ENCODE measurements around the gene CELF4.

Gene CELF4

DNA sequence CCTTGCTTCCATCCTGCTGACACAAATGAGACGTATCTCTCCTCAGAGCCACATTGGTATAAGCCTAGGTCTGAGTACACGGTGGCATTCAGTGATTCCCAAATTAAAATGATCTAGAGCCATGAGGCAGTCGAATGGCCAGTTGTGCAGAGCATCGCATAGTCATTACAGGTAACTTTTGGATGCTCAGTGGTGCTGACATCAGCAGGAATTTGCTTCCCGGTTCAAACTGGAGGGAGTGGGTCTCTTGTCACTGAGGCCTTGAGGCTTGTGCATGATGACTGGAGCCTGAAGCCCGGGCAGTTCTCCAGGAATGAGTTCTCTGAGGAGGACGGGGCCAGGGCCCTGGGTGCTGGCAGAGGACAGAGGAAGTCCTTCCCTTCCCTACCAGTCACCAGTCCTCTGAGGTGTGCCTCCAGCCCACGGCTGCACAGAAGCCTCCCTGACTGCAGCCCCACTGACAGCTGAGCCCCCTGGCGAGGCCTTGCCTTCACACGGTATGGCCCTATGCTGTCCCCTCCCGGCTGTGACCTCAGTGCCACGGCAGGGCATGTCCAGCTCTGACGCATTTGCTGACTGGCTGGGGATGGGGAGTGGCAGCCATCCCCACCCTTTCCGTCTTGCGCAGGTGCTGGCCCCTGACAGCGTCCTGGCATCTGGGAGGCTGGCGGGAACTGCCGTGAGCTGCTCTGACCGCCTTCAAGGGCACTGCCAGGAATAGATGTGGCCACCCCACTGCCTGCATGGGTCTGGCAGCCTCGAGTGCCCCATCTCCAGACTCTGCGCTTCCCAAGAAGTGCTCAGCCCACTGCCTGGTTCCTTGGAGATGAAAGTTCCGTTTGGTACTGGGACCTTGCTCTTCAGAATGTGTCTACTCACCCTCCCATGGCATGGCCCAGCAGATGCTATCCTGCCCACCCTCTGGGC, 117.4 kb downstream of the CELF4 start:
- no peak overlapping the region for H3K4ac ChIP-seq (ENCODE audit: low read depth, low read length)
- no CpG with 5 or more reads among the region's 22 CpGs for WGBS (ENCODE audit: extremely low coverage, insufficient coverage, low lambda C conversion rate)
- no peak overlapping the region for H4K8ac ChIP-seq (ENCODE audit: low read depth, low read length)
- no peak overlapping the region for H3K18ac ChIP-seq (ENCODE audit: low read length)
- no peak overlapping the region for H3K23ac ChIP-seq (ENCODE audit: low read length)
- no peaks in the 10 kb centered on the region for H3K36me3 ChIP-seq (ENCODE audit: control insufficient read depth, insufficient read depth, low read length)
- no peak for DNase-seq
- no peak overlapping the region for H2AK5ac ChIP-seq (ENCODE audit: low read length)
- H3K4me3 ChIP-seq (ENCODE audit: low read length) = no peak overlapping the region
- no peak overlapping the region for H3K9ac ChIP-seq (ENCODE audit: low read length)
- H4K5ac ChIP-seq (ENCODE audit: low read length) = no peak overlapping the region
- no peaks in the 10 kb centered on the region for H3K79me1 ChIP-seq (ENCODE audit: low read length)
- H3K4me1 ChIP-seq (ENCODE audit: control insufficient read depth, low read depth, low read length) = no peaks in the 10 kb centered on the region
- H3K27ac ChIP-seq (ENCODE audit: low read depth, low read length) = no peak overlapping the region
- no peak overlapping the region for H2BK5ac ChIP-seq (ENCODE audit: low read length)
- no peaks in the 10 kb centered on the region for H3K79me2 ChIP-seq (ENCODE audit: control insufficient read depth, insufficient read depth, low read length)
- no peak overlapping the region for H2BK15ac ChIP-seq (replicated peaks; ENCODE audit: low read depth)
- H3K27me3 ChIP-seq (ENCODE audit: insufficient read depth, low read length, poor library complexity) = no peaks in the 10 kb centered on the region
- no peak overlapping the region for H2BK120ac ChIP-seq (ENCODE audit: low read depth, low read length)
- H3K56ac ChIP-seq (ENCODE audit: low read length) = no peak overlapping the region
- H3K4me2 ChIP-seq (ENCODE audit: low read length) = no peak overlapping the region

DNA sequence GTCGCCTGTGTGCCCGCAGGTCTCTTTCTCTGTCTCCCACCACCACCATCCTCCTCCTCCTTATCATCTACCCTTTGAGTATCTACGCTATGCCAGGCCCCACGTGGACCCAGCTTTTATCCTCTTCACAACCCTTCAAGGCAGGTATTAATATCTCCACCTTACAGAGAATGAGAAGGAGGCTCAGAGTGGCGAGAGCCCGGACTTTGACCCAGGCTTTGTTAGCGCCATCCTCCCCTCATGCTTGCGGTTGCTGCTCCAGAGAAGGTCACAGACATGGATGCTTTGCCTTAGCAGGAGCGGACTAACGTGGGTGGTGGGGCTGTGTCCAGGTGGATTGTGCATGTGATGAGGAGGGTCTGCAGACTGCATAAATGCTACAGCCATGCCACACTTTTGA, 119.8 kb downstream of the CELF4 start:
- Histone ChIP-seq H3K79me2 (ENCODE audit: control insufficient read depth, insufficient read depth, low read length) (no peaks in the 10 kb centered on the region), H3K23ac (ENCODE audit: low read length) (no peak overlapping the region), H3K4me2 (ENCODE audit: low read length) (no peak overlapping the region), H3K18ac (ENCODE audit: low read length) (no peak overlapping the region), H3K79me1 (ENCODE audit: low read length) (no peaks in the 10 kb centered on the region), H2BK15ac (replicated peaks; ENCODE audit: low read depth) (no peak overlapping the region), H2AK5ac (ENCODE audit: low read length) (no peak overlapping the region), H3K4ac (ENCODE audit: low read depth, low read length) (no peak overlapping the region), H3K4me1 (ENCODE audit: control insufficient read depth, low read depth, low read length) (no peaks in the 10 kb centered on the region), H3K56ac (ENCODE audit: low read length) (peak overlapping the region; percentile 17), H3K9ac (ENCODE audit: low read length) (no peak overlapping the region), H3K36me3 (ENCODE audit: control insufficient read depth, insufficient read depth, low read length) (no peaks in the 10 kb centered on the region), H3K4me3 (ENCODE audit: low read length) (no peak overlapping the region), H3K27me3 (ENCODE audit: insufficient read depth, low read length, poor library complexity) (no peaks in the 10 kb centered on the region), H2BK5ac (ENCODE audit: low read length) (no peak overlapping the region), H4K8ac (ENCODE audit: low read depth, low read length) (no peak overlapping the region), H2BK120ac (ENCODE audit: low read depth, low read length) (no peak overlapping the region), H3K27ac (ENCODE audit: low read depth, low read length) (no peak overlapping the region), H4K5ac (ENCODE audit: low read length) (no peak overlapping the region)
- WGBS (ENCODE audit: extremely low coverage, insufficient coverage, low lambda C conversion rate) = no CpG with 5 or more reads among the region's 10 CpGs
- DNase-seq = no peak

- H3K4me1 ChIP-seq (ENCODE audit: control insufficient read depth, low read depth, low read length) = no peaks in the 10 kb centered on the region
These were observed 120.2 kb downstream of the CELF4 start for GRCh38 chr18:37445368-37445767.

DNA sequence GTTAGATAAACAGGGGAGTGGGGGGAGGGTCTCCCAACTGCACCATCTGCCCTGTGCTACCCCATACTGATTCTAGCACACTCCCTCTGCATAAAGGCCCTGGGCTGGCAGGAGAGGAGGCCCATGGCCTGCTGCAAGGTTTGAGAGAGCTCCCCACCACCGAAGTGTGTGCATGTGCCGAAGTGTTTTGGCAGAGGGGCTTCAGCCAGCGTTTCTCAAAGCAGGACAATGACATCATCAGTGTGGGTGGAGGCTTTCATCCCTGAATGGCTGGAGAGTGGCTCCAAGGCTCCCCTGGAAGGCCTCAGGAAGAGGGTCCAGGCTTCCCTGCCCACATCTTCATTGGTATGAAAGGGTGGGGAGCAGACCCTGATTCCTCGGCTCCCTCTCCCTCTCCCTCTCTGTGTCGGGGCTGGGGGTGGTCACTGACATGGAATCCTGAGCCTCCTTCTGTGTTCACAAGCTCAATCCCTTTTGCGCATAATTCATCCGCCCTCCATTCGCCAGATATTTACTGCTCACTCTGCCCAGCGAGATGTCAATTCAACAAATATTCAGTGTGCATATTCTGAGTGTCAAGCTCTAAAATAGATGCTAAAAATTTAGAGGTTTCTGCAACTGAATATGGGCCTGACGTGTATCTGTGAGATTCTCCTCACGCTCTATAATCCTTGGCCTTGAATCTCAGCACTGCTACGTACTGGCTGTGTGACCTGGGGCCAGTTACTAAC, 122.1 kb downstream of the CELF4 start:
- no peak overlapping the region for H4K5ac ChIP-seq (ENCODE audit: low read length)
- H2BK120ac ChIP-seq (ENCODE audit: low read depth, low read length) = no peak overlapping the region
- no peaks in the 10 kb centered on the region for H3K36me3 ChIP-seq (ENCODE audit: control insufficient read depth, insufficient read depth, low read length)
- H3K56ac ChIP-seq (ENCODE audit: low read length) = no peak overlapping the region
- H4K8ac ChIP-seq (ENCODE audit: low read depth, low read length) = no peak overlapping the region
- H2BK5ac ChIP-seq (ENCODE audit: low read length) = no peak overlapping the region
- WGBS (ENCODE audit: extremely low coverage, insufficient coverage, low lambda C conversion rate) = no CpG with 5 or more reads among the region's 12 CpGs
- H3K79me1 ChIP-seq (ENCODE audit: low read length) = no peaks in the 10 kb centered on the region
- H3K4me2 ChIP-seq (ENCODE audit: low read length) = no peak overlapping the region
- H3K4ac ChIP-seq (ENCODE audit: low read depth, low read length) = no peak overlapping the region
- no peak overlapping the region for H3K18ac ChIP-seq (ENCODE audit: low read length)
- no peak overlapping the region for H3K4me3 ChIP-seq (ENCODE audit: low read length)
- H3K9ac ChIP-seq (ENCODE audit: low read length) = no peak overlapping the region
- no peak overlapping the region for H3K27ac ChIP-seq (ENCODE audit: low read depth, low read length)
- no peak overlapping the region for H2BK15ac ChIP-seq (replicated peaks; ENCODE audit: low read depth)
- no peak for DNase-seq
- H3K27me3 ChIP-seq (ENCODE audit: insufficient read depth, low read length, poor library complexity) = no peaks in the 10 kb centered on the region
- H3K23ac ChIP-seq (ENCODE audit: low read length) = no peak overlapping the region
- H3K4me1 ChIP-seq (ENCODE audit: control insufficient read depth, low read depth, low read length) = no peaks in the 10 kb centered on the region
- no peak overlapping the region for H2AK5ac ChIP-seq (ENCODE audit: low read length)
- no peaks in the 10 kb centered on the region for H3K79me2 ChIP-seq (ENCODE audit: control insufficient read depth, insufficient read depth, low read length)

More at GRCh38 chr18:37445368-37445767, 120.2 kb downstream of the CELF4 start:
- H3K4me3 ChIP-seq (ENCODE audit: low read length) = no peak overlapping the region
- H3K79me2 ChIP-seq (ENCODE audit: control insufficient read depth, insufficient read depth, low read length) = no peaks in the 10 kb centered on the region
- H3K4ac ChIP-seq (ENCODE audit: low read depth, low read length) = no peak overlapping the region
- H3K36me3 ChIP-seq (ENCODE audit: control insufficient read depth, insufficient read depth, low read length) = no peaks in the 10 kb centered on the region
- no peak overlapping the region for H4K5ac ChIP-seq (ENCODE audit: low read length)
- H3K56ac ChIP-seq (ENCODE audit: low read length) = peak overlapping the region; percentile 51
- no peak overlapping the region for H2BK120ac ChIP-seq (ENCODE audit: low read depth, low read length)
- no peak overlapping the region for H4K8ac ChIP-seq (ENCODE audit: low read depth, low read length)
- H3K27ac ChIP-seq (ENCODE audit: low read depth, low read length) = no peak overlapping the region
- H3K9ac ChIP-seq (ENCODE audit: low read length) = no peak overlapping the region
- H2AK5ac ChIP-seq (ENCODE audit: low read length) = no peak overlapping the region
- no peak overlapping the region for H3K23ac ChIP-seq (ENCODE audit: low read length)
- no CpG with 5 or more reads among the region's 7 CpGs for WGBS (ENCODE audit: extremely low coverage, insufficient coverage, low lambda C conversion rate)
- peak; percentile 71 for DNase-seq
- H3K27me3 ChIP-seq (ENCODE audit: insufficient read depth, low read length, poor library complexity) = no peaks in the 10 kb centered on the region
- no peak overlapping the region for H3K4me2 ChIP-seq (ENCODE audit: low read length)
- no peak overlapping the region for H3K18ac ChIP-seq (ENCODE audit: low read length)
- H2BK5ac ChIP-seq (ENCODE audit: low read length) = no peak overlapping the region
- no peak overlapping the region for H2BK15ac ChIP-seq (replicated peaks; ENCODE audit: low read depth)
- no peaks in the 10 kb centered on the region for H3K79me1 ChIP-seq (ENCODE audit: low read length)

GRCh38 chr18:37442477-37442876, 123.1 kb downstream of the CELF4 start:
- Histone ChIP-seq H3K79me2 (ENCODE audit: control insufficient read depth, insufficient read depth, low read length) (no peaks in the 10 kb centered on the region), H3K4me2 (ENCODE audit: low read length) (no peak overlapping the region), H2BK120ac (ENCODE audit: low read depth, low read length) (no peak overlapping the region), H3K4me3 (ENCODE audit: low read length) (no peak overlapping the region), H3K56ac (ENCODE audit: low read length) (no peak overlapping the region), H2BK5ac (ENCODE audit: low read length) (no peak overlapping the region), H4K8ac (ENCODE audit: low read depth, low read length) (no peak overlapping the region), H3K4ac (ENCODE audit: low read depth, low read length) (no peak overlapping the region), H2BK15ac (replicated peaks; ENCODE audit: low read depth) (no peak overlapping the region), H2AK5ac (ENCODE audit: low read length) (no peak overlapping the region), H3K27me3 (ENCODE audit: insufficient read depth, low read length, poor library complexity) (no peaks in the 10 kb centered on the region), H3K23ac (ENCODE audit: low read length) (no peak overlapping the region), H3K79me1 (ENCODE audit: low read length) (no peaks in the 10 kb centered on the region), H3K36me3 (ENCODE audit: control insufficient read depth, insufficient read depth, low read length) (no peaks in the 10 kb centered on the region), H3K27ac (ENCODE audit: low read depth, low read length) (no peak overlapping the region), H3K4me1 (ENCODE audit: control insufficient read depth, low read depth, low read length) (no peaks in the 10 kb centered on the region), H4K5ac (ENCODE audit: low read length) (no peak overlapping the region), H3K18ac (ENCODE audit: low read length) (no peak overlapping the region), H3K9ac (ENCODE audit: low read length) (no peak overlapping the region)
- DNase-seq = no peak
- no CpG with 5 or more reads among the region's 11 CpGs for WGBS (ENCODE audit: extremely low coverage, insufficient coverage, low lambda C conversion rate)
